Peyer's patch (tissue), 4 donors: Measurements from ENCODE around the gene TBC1D22B. TPM values are rescaled to one million over a fixed set of nuclear protein-coding genes. Genes with fewer than 3 reads are reported as not detected.
"Not testable (repeated sequence)": the region's sequence is repeated elsewhere in the genome, so short reads cannot be mapped to it uniquely, and the experiment has no call there.

Source experiments
- DNase-seq, 3 donors: peaks; one replicate each; pipeline ENCODE4 v3.0.0-alpha.2; 2017 to 2019
- H3K27ac ChIP-seq, 4 donors: fragments of 200-600 bp; sonication (generic); one replicate each; pipeline ENCODE4 v1.5.1; 2016 to 2019
- H3K27me3 ChIP-seq, 2 donors: fragments of 200-600 bp; sonication (generic); one replicate each; pipeline ENCODE4 v1.5.1; 2019
- H3K36me3 ChIP-seq, 3 donors: fragments of 200-600 bp; sonication (generic); one replicate each; pipeline ENCODE4 v1.5.1; 2016 to 2019
- H3K4me1 ChIP-seq, 4 donors: fragments of 200-600 bp; sonication (generic); one replicate each; pipeline ENCODE4 v1.5.1; 2016 to 2019
- H3K4me3 ChIP-seq, 4 donors: fragments of 200-600 bp; sonication (generic); 1 replicate in 3 of 4; 2 replicates in 1 of 4; pipeline ENCODE4 v1.5.1; 2016 to 2019; ENCODE audit warnings: mild to moderate bottlenecking in 1 of 4
- H3K9me3 ChIP-seq, 4 donors: fragments of 200-600 bp; sonication (generic); one replicate each; pipeline ENCODE4 v1.5.1; 2016 to 2019; ENCODE audit warnings: mild to moderate bottlenecking in 1 of 4
- CTCF ChIP-seq, 6 experiments: fragments of 450-650 bp in 4 of 6; fragments of 200-600 bp in 2 of 6; sonication (generic) in 1 of 6; IDR thresholded peaks; one replicate each; pipeline ENCODE4 v1.5.1; 2017 to 2019; ENCODE audit warnings: antibody characterized with exemption in 6 of 6, mild to moderate bottlenecking in 3 of 6, moderate library complexity in 1 of 6
- POLR2A ChIP-seq, 2 donors: fragments of 450-650 bp; IDR thresholded peaks; one replicate each; pipeline ENCODE4 v1.5.1; 2017; ENCODE audit warnings: antibody characterized with exemption in 2 of 2, mild to moderate bottlenecking in 2 of 2, moderate library complexity in 2 of 2
- total RNA-seq, 4 donors: library from RNA; depleted of rRNA; stranded (reverse); fragments of >200 nt; gene quantifications; one replicate each; pipeline ENCODE4 v1.1.0, GENCODE V29; 2016

The TBC1D22B gene
- total RNA-seq, 4 donors from 2014 or later = 12.4 to 23.3 (median 19.0) TPM

- H3K4me3 ChIP-seq = no peak overlapping the region
- no peak overlapping the region for H3K27ac ChIP-seq
- peaks cover 0 to 3% (median 0%) of the 10 kb centered on the region in 4 donors for H3K4me1 ChIP-seq
- TF ChIP-seq POLR2A (IDR thresholded peaks at IDR 0.05) = no peak
- no peak for TF ChIP-seq CTCF (IDR thresholded peaks at IDR 0.05)
- H3K27me3 ChIP-seq = no peaks in the 10 kb centered on the region
- DNase-seq = no peak
- H3K9me3 ChIP-seq = no peaks in the 10 kb centered on the region
- peaks cover 0 to 80% (median 2%) of the 10 kb centered on the region in 3 donors for H3K36me3 ChIP-seq
Measured at GRCh38 chr6:37285861-37286311, 28.3 kb downstream of the TBC1D22B start.

GRCh38 chr6:37287519-37288157 is 30.1 kb downstream of the TBC1D22B start:
- H3K27me3 ChIP-seq = no peaks in the 10 kb centered on the region
- no peak overlapping the region for H3K4me3 ChIP-seq
- peaks cover 0 to 3% (median 0%) of the 10 kb centered on the region in 4 donors for H3K4me1 ChIP-seq
- H3K27ac ChIP-seq = no peak overlapping the region
- H3K36me3 ChIP-seq = peaks cover 0 to 85% (median 7%) of the 10 kb centered on the region in 3 donors
- no peak for DNase-seq
- H3K9me3 ChIP-seq = no peaks in the 10 kb centered on the region
- TF ChIP-seq CTCF (IDR thresholded peaks at IDR 0.05) (no peak), POLR2A (IDR thresholded peaks at IDR 0.05) (no peak)

- Histone ChIP-seq H3K36me3 (peaks cover 0 to 81% (median 7%) of the 10 kb centered on the region in 3 donors), H3K4me3 (no peak overlapping the region), H3K27ac (no peak overlapping the region), H3K4me1 (peaks cover 0 to 2% (median 0%) of the 10 kb centered on the region in 4 donors), H3K9me3 (no peaks in the 10 kb centered on the region), H3K27me3 (no peaks in the 10 kb centered on the region)
- no peak for DNase-seq
- TF ChIP-seq CTCF (IDR thresholded peaks at IDR 0.05) (no peak), POLR2A (IDR thresholded peaks at IDR 0.05) (no peak)
Measured at GRCh38 chr6:37288247-37288646, 30.7 kb downstream of the TBC1D22B start.

- Histone ChIP-seq H3K4me1 (no peaks in the 10 kb centered on the region), H3K9me3 (no peaks in the 10 kb centered on the region), H3K4me3 (no peak overlapping the region), H3K36me3 (peaks cover 0 to 80% (median 12%) of the 10 kb centered on the region in 3 donors), H3K27me3 (no peaks in the 10 kb centered on the region), H3K27ac (no peak overlapping the region)
- TF ChIP-seq CTCF (IDR thresholded peaks at IDR 0.05) (no peak), POLR2A (IDR thresholded peaks at IDR 0.05) (no peak)
- no peak for DNase-seq
Measured at GRCh38 chr6:37289931-37290330, 32.4 kb downstream of the TBC1D22B start.

- no peak for TF ChIP-seq CTCF (IDR thresholded peaks at IDR 0.05)
- no peak for TF ChIP-seq POLR2A (IDR thresholded peaks at IDR 0.05)
- no peaks in the 10 kb centered on the region for H3K27me3 ChIP-seq
- peaks cover 0 to 76% (median 12%) of the 10 kb centered on the region in 3 donors for H3K36me3 ChIP-seq
- H3K27ac ChIP-seq = no peak overlapping the region
- H3K4me3 ChIP-seq = no peak overlapping the region
- no peaks in the 10 kb centered on the region for H3K9me3 ChIP-seq
- DNase-seq = no peak
- H3K4me1 ChIP-seq = no peaks in the 10 kb centered on the region
Measured at GRCh38 chr6:37293426-37293825, 35.9 kb downstream of the TBC1D22B start.

GRCh38 chr6:37297637-37298036 is 40.1 kb downstream of the TBC1D22B start:
- not testable (repeated sequence) for H3K4me3 ChIP-seq, H3K27me3 ChIP-seq, DNase-seq, H3K4me1 ChIP-seq, H3K27ac ChIP-seq, H3K9me3 ChIP-seq
- H3K36me3 ChIP-seq = peaks cover 0 to 53% (median 6%) of the 10 kb centered on the region in 3 donors
